NCI-H226 (cell line): ENCODE data around the gene RGS6.
"Not testable (repeated sequence)": the region's sequence is repeated elsewhere in the genome, so short reads cannot be mapped to it uniquely, and the experiment has no call there.

Source experiments
- DNase-seq: peaks from one replicate; pipeline ENCODE4 v3.0.0-alpha.2; 2015

The RGS6 gene

GRCh38 chr14:71932229-71932981, at the start of gene RGS6:
Gene RGS6, plus strand, starts transcription at chr14:71932429.
- no peak for DNase-seq

DNA sequence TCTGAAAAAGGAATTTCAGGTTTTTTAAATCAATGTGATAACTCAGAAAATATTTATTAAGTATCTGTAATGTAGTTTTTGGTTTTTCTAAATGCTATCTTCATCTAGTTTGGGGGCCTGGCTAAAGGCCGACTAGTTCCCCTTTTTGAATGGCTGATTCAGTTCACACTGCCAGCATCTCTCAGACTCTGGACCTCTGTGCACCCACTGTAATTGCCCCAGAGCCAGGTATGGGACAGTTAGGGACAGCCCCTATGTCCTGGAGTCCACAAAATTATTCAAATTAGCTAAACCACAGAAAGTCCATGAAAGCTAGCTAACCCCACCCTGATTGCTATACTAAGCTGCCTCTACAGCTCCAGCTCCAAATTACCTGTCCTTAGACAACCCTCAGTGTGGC, 49.1 kb upstream of the RGS6 start:
- DNase-seq, result no peak

GRCh38 chr14:71885301-71885700, 46.9 kb upstream of the RGS6 start:
- no peak for DNase-seq

- DNase-seq, result not testable (repeated sequence)
These were observed 44.4 kb upstream of the RGS6 start for GRCh38 chr14:71887802-71888201.

DNA sequence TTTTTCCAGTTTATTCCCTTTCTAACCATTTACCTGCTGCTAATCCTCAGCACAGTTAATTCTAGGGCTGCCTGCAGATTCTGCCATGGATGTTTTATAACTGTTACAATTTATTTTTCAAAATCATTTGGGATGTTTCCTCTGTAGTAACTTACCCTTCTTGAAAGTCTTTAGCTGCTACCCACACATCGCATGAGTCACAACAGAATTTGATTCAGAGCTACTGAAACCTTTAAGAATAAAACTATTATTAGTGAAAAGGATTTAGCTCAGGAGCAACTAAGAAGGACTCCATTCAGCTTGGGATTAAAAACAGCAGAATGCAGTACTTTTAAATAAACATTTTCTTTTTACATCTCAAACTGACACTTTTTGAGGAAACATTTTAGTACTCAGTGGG, 41.7 kb upstream of the RGS6 start:
- no peak for DNase-seq

DNA sequence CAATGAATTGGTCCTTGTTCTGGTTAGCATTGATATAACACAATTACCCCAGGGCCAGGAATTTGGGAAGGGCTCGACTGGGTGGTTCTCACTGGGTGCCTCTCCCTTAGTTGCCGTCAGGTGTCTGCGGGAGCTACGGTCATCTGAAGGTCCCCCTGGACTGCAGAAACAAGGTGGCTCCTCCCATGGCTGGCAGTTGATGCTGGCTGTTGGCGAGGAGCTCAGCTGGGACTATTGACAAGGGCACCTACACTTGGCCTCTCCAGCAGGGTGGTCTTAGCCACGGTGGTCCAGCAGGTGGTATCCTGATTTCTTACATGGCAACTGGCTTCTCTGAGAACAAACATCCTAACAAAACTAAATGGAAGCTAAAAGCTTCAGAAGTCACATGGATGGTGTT, 41.0 kb upstream of the RGS6 start:
- no peak for DNase-seq

GRCh38 chr14:71891970-71892369, 40.3 kb upstream of the RGS6 start:
- DNase-seq, result no peak

- DNase-seq, result no peak
These were observed 27.2 kb upstream of the RGS6 start for GRCh38 chr14:71905031-71905430.

GRCh38 chr14:71905860-71906259, 26.4 kb upstream of the RGS6 start:
- DNase-seq, result no peak

DNA sequence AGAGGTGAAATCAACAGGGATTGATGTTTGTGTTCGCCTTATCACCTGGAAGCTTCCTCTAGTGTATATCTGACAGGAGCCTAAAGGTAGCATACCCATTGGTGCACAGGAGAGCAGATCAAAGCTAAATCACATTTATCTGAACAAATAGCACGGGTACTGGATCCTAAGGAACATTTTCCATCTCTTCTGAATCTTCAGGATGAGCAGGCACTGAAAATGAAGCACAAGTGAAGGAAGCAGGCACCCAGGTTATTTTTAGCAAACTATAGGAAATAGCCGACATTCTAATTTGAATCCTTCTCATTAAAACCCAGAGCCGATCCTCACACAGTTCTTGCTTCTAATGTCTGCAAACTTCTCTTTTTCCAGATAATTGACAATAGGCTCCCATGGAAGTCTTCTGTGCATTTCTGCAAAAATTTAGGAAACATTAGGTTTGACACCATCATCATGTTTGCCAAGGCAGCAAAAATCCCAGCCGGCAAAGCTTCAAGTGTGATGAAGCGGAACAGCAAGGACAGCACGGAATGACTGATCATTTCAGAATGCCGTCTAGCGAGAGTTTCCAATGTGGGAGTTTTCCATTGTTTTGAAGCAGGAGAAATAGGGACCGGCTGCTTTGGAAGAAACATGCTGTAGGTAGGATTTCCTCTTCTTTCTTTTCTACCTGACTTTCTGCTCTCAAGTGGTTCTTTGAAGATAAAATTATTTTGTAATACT, 24.3 kb upstream of the RGS6 start:
- no peak for DNase-seq

DNA sequence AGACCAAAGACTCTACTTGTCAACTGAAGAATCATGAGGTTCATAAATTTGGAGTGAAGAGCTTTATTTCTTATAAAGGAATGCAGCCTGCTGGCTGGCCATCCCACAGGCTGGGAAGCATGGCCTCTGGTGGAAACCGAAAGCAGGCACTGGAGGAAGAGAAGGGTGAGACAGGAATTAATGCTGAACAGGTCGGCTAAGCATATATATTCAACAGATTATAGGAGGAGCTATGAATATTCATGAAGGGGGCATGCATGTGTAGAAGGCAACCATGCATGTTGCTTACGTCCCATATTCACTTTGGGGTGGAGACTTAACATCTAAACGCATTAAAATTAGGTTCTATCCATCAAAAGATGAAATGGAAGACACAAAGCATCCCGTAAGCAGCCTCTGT, 20.6 kb upstream of the RGS6 start:
- DNase-seq, result no peak

DNA sequence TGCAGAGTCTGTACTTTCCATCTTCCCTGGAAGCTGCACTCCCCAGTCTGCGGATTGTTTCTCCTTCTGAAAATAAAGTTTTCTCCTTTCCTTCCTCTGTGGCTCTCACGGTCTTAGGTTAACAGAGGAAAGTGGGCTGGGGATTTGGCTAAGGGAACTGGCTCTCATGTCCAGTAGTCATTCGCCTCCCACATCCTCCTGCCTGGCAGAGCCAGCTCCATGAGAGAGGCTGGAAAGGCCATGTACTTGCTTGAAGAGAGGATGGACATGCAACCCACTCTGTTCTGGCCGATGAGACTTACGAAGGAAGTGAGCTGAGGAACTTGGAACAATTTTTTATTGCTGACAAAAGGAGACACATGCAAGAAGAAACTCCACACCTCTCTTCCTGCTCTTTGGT, 18.9 kb upstream of the RGS6 start:
- DNase-seq, result no peak

- no peak for DNase-seq
These were observed 13.3 kb upstream of the RGS6 start for GRCh38 chr14:71918955-71919354.

DNA sequence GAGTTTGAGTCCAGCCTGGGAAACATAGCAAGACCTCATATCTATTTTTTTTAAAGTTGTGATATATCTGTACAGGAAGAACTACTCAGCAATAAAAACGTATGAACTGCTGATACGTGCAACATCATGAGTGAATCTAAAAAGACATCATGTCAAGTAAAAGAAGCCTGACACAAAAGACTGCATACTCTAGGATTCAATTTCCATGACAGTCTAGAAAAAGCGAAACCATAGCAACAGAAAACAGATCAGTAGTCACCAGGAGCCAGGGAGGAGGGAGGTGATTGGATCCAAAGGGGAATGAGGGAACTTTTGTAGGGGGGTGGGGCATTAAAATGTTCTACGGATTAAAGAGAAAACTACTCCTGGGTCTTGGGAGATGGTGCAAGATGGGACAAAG, 8.7 kb upstream of the RGS6 start:
- DNase-seq, result no peak

- no peak for DNase-seq
These were observed 569 bp upstream of the RGS6 start for GRCh38 chr14:71931492-71932228.

- DNase-seq, result no peak
These were observed 865 bp downstream of the RGS6 start for GRCh38 chr14:71933001-71933587.

GRCh38 chr14:71938273-71938672, 6.0 kb downstream of the RGS6 start:
- DNase-seq, result not testable (repeated sequence)

DNA sequence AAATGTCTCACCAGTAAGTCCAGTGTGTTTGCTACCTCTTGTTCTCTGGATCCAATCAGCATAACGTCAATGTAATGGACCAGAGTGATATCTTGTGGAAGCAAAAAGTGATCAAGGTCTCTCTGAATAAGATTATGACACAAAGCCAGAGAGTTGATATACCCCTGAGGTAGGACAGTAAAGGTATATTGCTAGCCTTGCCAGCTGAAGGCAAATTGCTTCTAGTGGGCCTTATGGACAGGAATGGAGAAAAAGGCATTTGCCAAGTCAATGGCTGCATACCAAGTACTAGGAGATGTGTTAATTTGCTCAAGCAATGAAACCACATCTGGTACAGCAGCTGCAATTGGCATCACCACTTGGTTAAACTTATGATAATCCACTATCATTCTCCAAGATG, 7.1 kb downstream of the RGS6 start:
- not testable (repeated sequence) for DNase-seq

DNA sequence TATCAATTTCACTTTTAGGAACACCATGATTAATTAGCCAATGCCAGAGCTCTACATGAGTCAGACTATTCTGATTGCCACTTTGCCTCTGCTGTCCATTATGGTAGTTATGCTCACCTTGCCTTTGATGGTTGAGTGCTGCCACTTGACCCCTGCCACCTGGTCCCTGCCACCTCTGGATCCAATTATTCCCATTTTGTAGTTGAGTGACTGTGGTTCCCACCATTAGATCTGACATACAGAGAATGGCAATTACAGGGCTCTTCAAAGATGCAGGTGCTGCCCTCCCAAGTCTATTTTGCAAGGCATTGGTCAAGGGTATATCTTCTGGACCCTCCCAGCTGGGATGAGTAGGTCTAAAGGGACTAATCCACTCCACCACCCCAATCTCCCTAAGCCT, 8.3 kb downstream of the RGS6 start:
- not testable (repeated sequence) for DNase-seq

DNA sequence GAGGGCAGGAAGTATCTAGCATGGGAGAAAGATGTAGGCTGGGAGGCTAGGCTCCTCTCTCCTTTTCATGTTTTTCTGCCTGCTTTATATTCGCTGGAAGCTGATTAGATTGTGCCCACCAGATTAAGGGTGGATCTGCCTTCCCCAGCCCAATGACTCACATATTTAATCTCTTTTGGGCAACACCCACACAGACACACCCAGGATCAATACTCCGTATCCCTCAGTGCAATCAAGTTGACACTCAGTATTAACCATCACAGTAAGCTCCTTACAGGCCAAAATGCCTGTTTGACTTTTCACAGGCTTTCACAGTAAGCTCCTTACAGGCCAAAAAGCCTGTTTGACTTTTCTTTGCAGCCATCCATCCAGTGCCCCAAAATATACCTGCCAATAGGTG, 9.4 kb downstream of the RGS6 start:
- not testable (repeated sequence) for DNase-seq

DNA sequence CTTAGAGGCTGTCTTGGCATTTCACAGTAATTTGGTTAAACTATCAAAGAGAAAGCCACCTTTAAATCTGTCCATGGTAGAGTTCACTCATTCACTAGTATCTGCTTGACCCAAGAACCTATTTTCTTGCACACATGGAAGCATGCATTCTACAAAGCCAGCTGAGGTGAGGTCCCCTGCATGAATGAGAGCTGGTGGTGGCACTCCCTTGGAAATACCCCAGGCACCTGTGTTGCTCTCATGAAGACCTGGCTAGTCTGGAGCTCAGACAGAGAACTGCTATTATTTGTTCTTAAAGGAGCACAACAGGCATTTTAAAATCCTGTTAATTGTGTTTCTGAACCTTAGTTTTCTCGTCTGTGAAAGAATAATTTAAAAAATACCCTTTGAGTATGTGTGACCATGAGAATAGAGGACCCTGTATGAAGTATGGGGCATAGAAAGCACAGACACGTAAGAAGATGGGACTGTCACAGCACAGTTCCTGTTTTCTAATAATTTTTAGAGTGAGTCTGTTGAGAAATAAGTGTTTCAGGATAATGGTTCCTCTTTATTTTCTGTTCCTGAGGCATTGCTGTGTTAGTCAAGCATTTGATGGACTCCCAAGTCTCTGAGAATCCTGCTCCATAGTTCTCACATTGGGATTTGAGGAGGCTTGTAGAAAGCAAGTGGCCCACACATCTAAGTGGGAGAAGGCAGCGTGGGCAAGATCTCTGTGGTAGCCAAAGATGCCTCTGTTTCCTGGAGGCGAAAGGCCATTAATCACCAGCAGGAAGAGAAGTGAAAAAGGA, 10.9 kb downstream of the RGS6 start:
- DNase-seq, result no peak

DNA sequence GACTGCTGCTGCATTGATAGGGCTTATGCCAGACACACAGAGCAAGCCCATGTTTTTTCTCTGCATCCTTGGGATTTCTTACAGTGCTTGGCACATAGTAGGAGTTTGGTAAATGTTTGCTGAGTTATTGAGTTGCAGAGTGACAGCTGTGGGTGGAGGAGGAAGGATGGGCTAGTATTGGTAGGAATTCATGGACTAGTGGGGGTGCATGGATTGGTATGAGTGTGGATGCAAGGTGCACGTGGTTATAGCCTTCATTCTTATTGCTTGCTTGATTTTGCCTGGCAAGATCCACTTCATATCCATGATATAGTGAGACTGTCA, 11.4 kb downstream of the RGS6 start:
- DNase-seq, result no peak
